Caco-2 (cell line): ENCODE measurements around the gene SMARCA2. TPM values are rescaled to one million over a fixed set of nuclear protein-coding genes. Genes with fewer than 3 reads are reported as not detected.

Experiments
- BruUV-seq: library from RNA; stranded (reverse); fragments of 400-500 nt; replicated peaks from 2 replicates; lab custom pipeline; 2021; lab: Mats Ljungman, UMichigan
- CTCF ChIA-PET: fragments of 300-600 bp; sonication (Branson Sonifier 250); formaldehyde crosslinking; loops from one replicate; lab custom pipeline; 2022; ENCODE audit warnings: antibody characterized with exemption; lab: Charles Lee
- POLR2A ChIA-PET: fragments of 300-600 bp; sonication (Branson Sonifier 250); formaldehyde crosslinking; loops from one replicate; lab custom pipeline; 2022; ENCODE audit warnings: antibody characterized with exemption; lab: Charles Lee
- DNase-seq, 2 experiments: peaks; one replicate each; pipeline versions ENCODE4 v3.0.0 to v3.0.0-alpha.2; 2020 to 2022
- H3K27me3 ChIP-seq: replicated peaks from 2 replicates; pipeline ENCODE4 v1.6.0; 2011; ENCODE audit warnings: low read length; ENCODE audit not compliant: control insufficient read depth, insufficient read depth
- H3K36me3 ChIP-seq: 2 replicates; pipeline ENCODE4 v1.5.1; 2011; ENCODE audit warnings: low read length; ENCODE audit not compliant: control insufficient read depth, insufficient read depth
- H3K4me1 ChIP-seq: fragments of 250-450 bp; sonication (Bioruptor Pico); 2 replicates; pipeline ENCODE4 v1.5.1; 2020; ENCODE audit warnings: mild to moderate bottlenecking
- H3K4me3 ChIP-seq: 2 replicates; pipeline ENCODE4 v1.5.1; 2011; ENCODE audit warnings: low read depth, mild to moderate bottlenecking, control low read depth, low read length
- H3K9me3 ChIP-seq: fragments of 250-450 bp; sonication (Bioruptor Pico); 2 replicates; pipeline ENCODE4 v1.5.1; 2020; ENCODE audit warnings: mild to moderate bottlenecking, moderate library complexity
- H3K27ac Mint-ChIP-seq: one replicate; pipeline ENCODE4 v1.8.0; 2022; ENCODE audit warnings: mixed read lengths; ENCODE audit not compliant: unreplicated experiment
- H3K27me3 Mint-ChIP-seq: one replicate; pipeline ENCODE4 v1.8.0; 2022; ENCODE audit warnings: mixed read lengths; ENCODE audit not compliant: insufficient read depth, unreplicated experiment
- H3K36me3 Mint-ChIP-seq: one replicate; pipeline ENCODE4 v1.8.0; 2022; ENCODE audit warnings: mild to moderate bottlenecking, mixed read lengths; ENCODE audit not compliant: insufficient read depth, unreplicated experiment
- H3K4me1 Mint-ChIP-seq: one replicate; pipeline ENCODE4 v1.8.0; 2022; ENCODE audit warnings: low read depth, mixed read lengths; ENCODE audit not compliant: unreplicated experiment
- H3K4me3 Mint-ChIP-seq: one replicate; pipeline ENCODE4 v1.8.0; 2022; ENCODE audit warnings: mild to moderate bottlenecking, moderate library complexity, mixed read lengths; ENCODE audit not compliant: unreplicated experiment
- H3K9me3 Mint-ChIP-seq: one replicate; pipeline ENCODE4 v1.8.0; 2022; ENCODE audit warnings: mixed read lengths; ENCODE audit not compliant: unreplicated experiment
- intact Hi-C: fragments of 100-400 bp; cut with micrococcal nuclease; formaldehyde crosslinking; loops from one replicate; pipeline ENCODE4 v1.10.0; 2022; ENCODE audit not compliant: unreplicated experiment
- total RNA-seq: library from RNA; stranded (reverse); gene quantifications from 2 replicates; pipeline ENCODE4 v1.2.3, GENCODE V29; 2022
- TF ChIP-seq, protein P1 (sequence below), 2 experiments: fragments of 200-600 bp in 1 of 2; IDR thresholded peaks; 1 replicate in 1 of 2; 2 replicates in 1 of 2; pipeline versions ENCODE4 v1.5.1 to v1.8.0; 2011 to 2022; ENCODE audit warnings: antibody characterized with exemption in 1 of 2, control low read depth in 1 of 2, inconsistent platforms in 1 of 2, low read depth in 1 of 2, low read length in 1 of 2, mild to moderate bottlenecking in 1 of 2, moderate library complexity in 1 of 2; ENCODE audit not compliant: insufficient read depth in 1 of 2, severe bottlenecking in 1 of 2, unreplicated experiment in 1 of 2

SMARCA2 gene
- total RNA-seq, 1 experiment from 2014 or later, result 13.5 TPM

GRCh38 chr9:1994180-1994579 is 21.0 kb upstream of the SMARCA2 start:
- TF ChIP-seq, protein P1, sequence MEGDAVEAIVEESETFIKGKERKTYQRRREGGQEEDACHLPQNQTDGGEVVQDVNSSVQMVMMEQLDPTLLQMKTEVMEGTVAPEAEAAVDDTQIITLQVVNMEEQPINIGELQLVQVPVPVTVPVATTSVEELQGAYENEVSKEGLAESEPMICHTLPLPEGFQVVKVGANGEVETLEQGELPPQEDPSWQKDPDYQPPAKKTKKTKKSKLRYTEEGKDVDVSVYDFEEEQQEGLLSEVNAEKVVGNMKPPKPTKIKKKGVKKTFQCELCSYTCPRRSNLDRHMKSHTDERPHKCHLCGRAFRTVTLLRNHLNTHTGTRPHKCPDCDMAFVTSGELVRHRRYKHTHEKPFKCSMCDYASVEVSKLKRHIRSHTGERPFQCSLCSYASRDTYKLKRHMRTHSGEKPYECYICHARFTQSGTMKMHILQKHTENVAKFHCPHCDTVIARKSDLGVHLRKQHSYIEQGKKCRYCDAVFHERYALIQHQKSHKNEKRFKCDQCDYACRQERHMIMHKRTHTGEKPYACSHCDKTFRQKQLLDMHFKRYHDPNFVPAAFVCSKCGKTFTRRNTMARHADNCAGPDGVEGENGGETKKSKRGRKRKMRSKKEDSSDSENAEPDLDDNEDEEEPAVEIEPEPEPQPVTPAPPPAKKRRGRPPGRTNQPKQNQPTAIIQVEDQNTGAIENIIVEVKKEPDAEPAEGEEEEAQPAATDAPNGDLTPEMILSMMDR (IDR thresholded peaks at IDR 0.05; ENCODE audit: insufficient read depth in 1 of 2, low read depth in 1 of 2, low read length in 1 of 2, severe bottlenecking in 1 of 2, unreplicated experiment in 1 of 2), result no peak
- POLR2A ChIA-PET, result no interaction called here
- CTCF ChIA-PET, result no interaction called here
- peaks cover 3% of the 10 kb centered on the region for H3K27me3 Mint-ChIP-seq
- H3K4me1 ChIP-seq, result no peaks in the 10 kb centered on the region
- H3K27ac Mint-ChIP-seq, result no peak overlapping the region
- H3K36me3 Mint-ChIP-seq, result no peaks in the 10 kb centered on the region
- no peaks in the 10 kb centered on the region for H3K4me1 Mint-ChIP-seq
- no peaks in the 10 kb centered on the region for H3K9me3 ChIP-seq
- no peaks in the 10 kb centered on the region for H3K9me3 Mint-ChIP-seq
- H3K4me3 Mint-ChIP-seq, result no peak overlapping the region
- no peaks in the 10 kb centered on the region for H3K27me3 ChIP-seq
- H3K4me3 ChIP-seq, result no peak overlapping the region
- intact Hi-C loops, result no loop called here
- BruUV-seq, result no TSS peak
- no peak for DNase-seq
- no peaks in the 10 kb centered on the region for H3K36me3 ChIP-seq

DNA sequence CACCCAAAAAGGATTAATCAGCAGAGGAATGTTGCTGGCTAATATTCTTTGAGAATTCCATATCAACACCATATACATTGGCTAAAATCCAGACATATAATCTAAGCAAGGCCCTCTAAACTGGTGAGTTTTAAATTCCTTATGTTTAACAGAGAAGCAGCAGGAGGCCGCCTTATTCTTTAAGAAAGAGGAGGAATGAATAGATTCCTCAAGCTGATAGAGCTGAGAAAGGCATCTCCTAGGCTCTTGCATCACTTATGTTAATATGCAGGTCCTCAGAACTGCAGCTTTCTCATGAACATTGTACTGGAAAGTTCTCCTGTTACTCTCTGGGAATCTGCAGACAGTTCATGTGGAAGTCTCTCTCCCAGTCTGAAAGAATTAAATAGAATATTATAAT is 20.1 kb upstream of the SMARCA2 start:
- no peaks in the 10 kb centered on the region for H3K36me3 ChIP-seq
- H3K9me3 Mint-ChIP-seq, result no peaks in the 10 kb centered on the region
- TF ChIP-seq, protein P1 (IDR thresholded peaks at IDR 0.05; ENCODE audit: insufficient read depth in 1 of 2, low read depth in 1 of 2, low read length in 1 of 2, severe bottlenecking in 1 of 2, unreplicated experiment in 1 of 2), result no peak
- no peak overlapping the region for H3K4me3 ChIP-seq
- H3K27ac Mint-ChIP-seq, result no peak overlapping the region
- no peaks in the 10 kb centered on the region for H3K27me3 ChIP-seq
- no peak for DNase-seq
- H3K36me3 Mint-ChIP-seq, result no peaks in the 10 kb centered on the region
- no peaks in the 10 kb centered on the region for H3K4me1 Mint-ChIP-seq
- CTCF ChIA-PET, result no interaction called here
- BruUV-seq, result no TSS peak
- intact Hi-C loops, result no loop called here
- H3K27me3 Mint-ChIP-seq, result peaks cover 3% of the 10 kb centered on the region
- POLR2A ChIA-PET, result no interaction called here
- H3K4me3 Mint-ChIP-seq, result no peak overlapping the region
- no peaks in the 10 kb centered on the region for H3K4me1 ChIP-seq
- no peaks in the 10 kb centered on the region for H3K9me3 ChIP-seq

GRCh38 chr9:1996156-1996555 is 19.0 kb upstream of the SMARCA2 start:
- no peaks in the 10 kb centered on the region for H3K4me1 ChIP-seq
- H3K36me3 ChIP-seq, result no peaks in the 10 kb centered on the region
- H3K36me3 Mint-ChIP-seq, result no peaks in the 10 kb centered on the region
- ChIA-PET POLR2A (no interaction called here), CTCF (no interaction called here)
- no peaks in the 10 kb centered on the region for H3K4me1 Mint-ChIP-seq
- no peak overlapping the region for H3K27ac Mint-ChIP-seq
- H3K27me3 Mint-ChIP-seq, result peaks cover 6% of the 10 kb centered on the region
- no peak overlapping the region for H3K4me3 ChIP-seq
- intact Hi-C loops, result no loop called here
- no peaks in the 10 kb centered on the region for H3K9me3 Mint-ChIP-seq
- no peaks in the 10 kb centered on the region for H3K27me3 ChIP-seq
- BruUV-seq, result no TSS peak
- TF ChIP-seq, protein P1 (IDR thresholded peaks at IDR 0.05; ENCODE audit: insufficient read depth in 1 of 2, low read depth in 1 of 2, low read length in 1 of 2, severe bottlenecking in 1 of 2, unreplicated experiment in 1 of 2), result no peak
- H3K9me3 ChIP-seq, result no peaks in the 10 kb centered on the region
- H3K4me3 Mint-ChIP-seq, result no peak overlapping the region
- no peak for DNase-seq
